ENCODE results near the gene USP49. TPM values are rescaled to one million over a fixed set of nuclear protein-coding genes. Genes with fewer than 3 reads are reported as not detected.

The USP49 gene
- total and polyA plus RNA-seq, 2 of the 13 experiments (the other 11 are each of a cell fraction or from before 2014, with no cell fraction given), result 2.9 to 4.3 TPM

DNA sequence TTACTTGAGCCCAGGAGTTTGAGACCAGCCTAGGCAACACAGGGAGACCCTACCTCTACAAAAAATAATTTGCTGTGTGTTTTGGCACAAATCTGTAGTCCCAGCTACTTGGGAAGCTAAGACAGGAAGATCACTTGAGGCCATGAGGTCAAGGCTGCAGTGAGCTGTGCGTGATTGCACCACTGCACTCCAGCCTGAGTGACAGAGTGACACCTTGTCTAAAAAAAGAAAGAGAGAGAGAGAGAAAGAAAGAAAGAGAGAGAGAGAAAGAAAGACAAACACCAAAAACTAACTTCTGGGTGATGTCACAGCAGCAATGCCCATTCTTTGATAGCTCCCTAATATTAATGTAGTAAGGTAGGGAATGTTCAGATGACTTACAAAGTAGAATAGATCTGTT, 20.4 kb downstream of the USP49 start:
- Histone ChIP-seq H2AFZ (ENCODE audit: low read length) (no peak overlapping the region), H3K27ac (ENCODE audit: extremely low read length, insufficient read depth, low read length) (no peak overlapping the region), H4K20me1 (ENCODE audit: insufficient read depth, low read length) (no peaks in the 10 kb centered on the region), H3K27me3 (ENCODE audit: control insufficient read depth in 1 of 2, insufficient read depth in 2 of 2, low read length in 2 of 2) (no peaks in the 10 kb centered on the region), H3K9ac (ENCODE audit: insufficient read depth, low read depth, low read length) (no peak overlapping the region), H3K36me3 (replicated peaks in 1 of 2; ENCODE audit: control insufficient read depth in 1 of 2, insufficient read depth in 2 of 2, low read length in 2 of 2) (no peaks in the 10 kb centered on the region), H3K4me3 (replicated peaks in 1 of 3; ENCODE audit: insufficient read depth in 1 of 3, low read depth in 2 of 3, low read length in 3 of 3) (no peak overlapping the region), H3K4me1 (ENCODE audit: insufficient read depth, low read length) (peaks cover 29% of the 10 kb centered on the region), H3K9me3 (ENCODE audit: low read length) (no peaks in the 10 kb centered on the region), H3K79me2 (ENCODE audit: insufficient read depth, low read length) (no peaks in the 10 kb centered on the region), H3K4me2 (ENCODE audit: low read depth, low read length) (no peak overlapping the region)
- ATAC-seq (no peak), FAIRE-seq (no peak), DNase-seq (ENCODE audit: low spot score) (no peak)
- ChIA-PET POLR2A (no interaction called here), CTCF (ENCODE audit: low intra/inter-chr PET ratio, low total read pairs) (no interaction called here)
- no TSS peak for BruUV-seq (replicated peaks)
- in situ Hi-C loops (cut with HindIII; ENCODE audit: extremely low pct_ligation_motif_present, low pct_unique_long_range_greater_than_20kb), result no loop called here
- intact Hi-C loops (cut with micrococcal nuclease; ENCODE audit: unreplicated experiment), result no loop called here
- 62% methylated on average over 1 of the region's 1 CpG for WGBS (ENCODE audit: low lambda C conversion rate)
- TF ChIP-seq ZNF431 (CRISPR knock-in tag; IDR thresholded peaks at IDR 0.05; ENCODE audit: borderline replicate concordance, low read depth), result no peak
- no peak for TF ChIP-seq ZNF781 (CRISPR knock-in tag; IDR thresholded peaks at IDR 0.05; ENCODE audit: borderline replicate concordance, not compliant biosample characterization)
- 0 out of 2 replicates have a peak, but pooled peaks have one; percentile 11 for TF ChIP-seq CEBPG (CRISPR knock-in tag; IDR thresholded peaks at IDR 0.05)
- TF ChIP-seq, protein P1, sequence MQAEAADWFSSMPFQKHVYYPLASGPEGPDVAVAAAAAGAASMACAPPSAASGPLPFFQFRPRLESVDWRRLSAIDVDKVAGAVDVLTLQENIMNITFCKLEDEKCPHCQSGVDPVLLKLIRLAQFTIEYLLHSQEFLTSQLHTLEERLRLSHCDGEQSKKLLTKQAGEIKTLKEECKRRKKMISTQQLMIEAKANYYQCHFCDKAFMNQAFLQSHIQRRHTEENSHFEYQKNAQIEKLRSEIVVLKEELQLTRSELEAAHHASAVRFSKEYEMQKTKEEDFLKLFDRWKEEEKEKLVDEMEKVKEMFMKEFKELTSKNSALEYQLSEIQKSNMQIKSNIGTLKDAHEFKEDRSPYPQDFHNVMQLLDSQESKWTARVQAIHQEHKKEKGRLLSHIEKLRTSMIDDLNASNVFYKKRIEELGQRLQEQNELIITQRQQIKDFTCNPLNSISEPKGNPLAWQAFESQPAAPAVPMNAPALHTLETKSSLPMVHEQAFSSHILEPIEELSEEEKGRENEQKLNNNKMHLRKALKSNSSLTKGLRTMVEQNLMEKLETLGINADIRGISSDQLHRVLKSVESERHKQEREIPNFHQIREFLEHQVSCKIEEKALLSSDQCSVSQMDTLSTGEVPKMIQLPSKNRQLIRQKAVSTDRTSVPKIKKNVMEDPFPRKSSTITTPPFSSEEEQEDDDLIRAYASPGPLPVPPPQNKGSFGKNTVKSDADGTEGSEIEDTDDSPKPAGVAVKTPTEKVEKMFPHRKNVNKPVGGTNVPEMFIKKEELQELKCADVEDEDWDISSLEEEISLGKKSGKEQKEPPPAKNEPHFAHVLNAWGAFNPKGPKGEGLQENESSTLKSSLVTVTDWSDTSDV (CRISPR knock-in tag; IDR thresholded peaks at IDR 0.05), result no peak
- no peak for TF ChIP-seq ZSCAN25 (CRISPR knock-in tag; IDR thresholded peaks at IDR 0.05)
- TF ChIP-seq SALL2 (CRISPR knock-in tag; IDR thresholded peaks at IDR 0.05), result no peak
- no peak for TF ChIP-seq NCOA1 (CRISPR knock-in tag; IDR thresholded peaks at IDR 0.05)
- TF ChIP-seq, protein P2, sequence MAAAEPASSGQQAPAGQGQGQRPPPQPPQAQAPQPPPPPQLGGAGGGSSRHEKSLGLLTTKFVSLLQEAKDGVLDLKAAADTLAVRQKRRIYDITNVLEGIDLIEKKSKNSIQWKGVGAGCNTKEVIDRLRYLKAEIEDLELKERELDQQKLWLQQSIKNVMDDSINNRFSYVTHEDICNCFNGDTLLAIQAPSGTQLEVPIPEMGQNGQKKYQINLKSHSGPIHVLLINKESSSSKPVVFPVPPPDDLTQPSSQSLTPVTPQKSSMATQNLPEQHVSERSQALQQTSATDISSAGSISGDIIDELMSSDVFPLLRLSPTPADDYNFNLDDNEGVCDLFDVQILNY (CRISPR knock-in tag; conservative IDR thresholded peaks at IDR 0.05), result no peak
- peak; percentile 35; the same call in 1 of the 2 replicates for TF ChIP-seq NR2F6 (IDR thresholded peaks at IDR 0.05)
- TF ChIP-seq NR2F6 (CRISPR knock-in tag; IDR thresholded peaks at IDR 0.05), result 0 out of 2 replicates have a peak, but pooled peaks have one; percentile 31
- no peak for TF ChIP-seq HMGA1 (CRISPR knock-in tag; conservative IDR thresholded peaks at IDR 0.05)
- TF ChIP-seq, protein P3, sequence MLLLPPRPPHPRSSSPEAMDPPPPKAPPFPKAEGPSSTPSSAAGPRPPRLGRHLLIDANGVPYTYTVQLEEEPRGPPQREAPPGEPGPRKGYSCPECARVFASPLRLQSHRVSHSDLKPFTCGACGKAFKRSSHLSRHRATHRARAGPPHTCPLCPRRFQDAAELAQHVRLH (CRISPR knock-in tag; IDR thresholded peaks at IDR 0.05; ENCODE audit: borderline replicate concordance, low read depth), result no peak
- TF ChIP-seq, protein P4, sequence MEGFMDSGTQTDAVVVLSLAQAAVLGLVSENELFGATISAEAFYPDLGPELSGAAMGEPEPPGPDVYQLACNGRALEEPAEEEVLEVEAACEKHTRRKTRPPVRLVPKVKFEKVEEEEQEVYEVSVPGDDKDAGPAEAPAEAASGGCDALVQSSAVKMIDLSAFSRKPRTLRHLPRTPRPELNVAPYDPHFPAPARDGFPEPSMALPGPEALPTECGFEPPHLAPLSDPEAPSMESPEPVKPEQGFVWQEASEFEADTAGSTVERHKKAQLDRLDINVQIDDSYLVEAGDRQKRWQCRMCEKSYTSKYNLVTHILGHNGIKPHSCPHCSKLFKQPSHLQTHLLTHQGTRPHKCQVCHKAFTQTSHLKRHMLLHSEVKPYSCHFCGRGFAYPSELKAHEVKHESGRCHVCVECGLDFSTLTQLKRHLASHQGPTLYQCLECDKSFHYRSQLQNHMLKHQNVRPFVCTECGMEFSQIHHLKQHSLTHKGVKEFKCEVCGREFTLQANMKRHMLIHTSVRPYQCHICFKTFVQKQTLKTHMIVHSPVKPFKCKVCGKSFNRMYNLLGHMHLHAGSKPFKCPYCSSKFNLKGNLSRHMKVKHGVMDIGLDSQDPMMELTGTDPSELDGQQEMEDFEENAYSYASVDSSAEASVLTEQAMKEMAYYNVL (CRISPR knock-in tag; IDR thresholded peaks at IDR 0.05; ENCODE audit: borderline replicate concordance), result peak; percentile 61; the same call in 1 of the 2 replicates
- no peak for TF ChIP-seq DR1 (CRISPR knock-in tag; IDR thresholded peaks at IDR 0.05)
- TF ChIP-seq, protein P5, sequence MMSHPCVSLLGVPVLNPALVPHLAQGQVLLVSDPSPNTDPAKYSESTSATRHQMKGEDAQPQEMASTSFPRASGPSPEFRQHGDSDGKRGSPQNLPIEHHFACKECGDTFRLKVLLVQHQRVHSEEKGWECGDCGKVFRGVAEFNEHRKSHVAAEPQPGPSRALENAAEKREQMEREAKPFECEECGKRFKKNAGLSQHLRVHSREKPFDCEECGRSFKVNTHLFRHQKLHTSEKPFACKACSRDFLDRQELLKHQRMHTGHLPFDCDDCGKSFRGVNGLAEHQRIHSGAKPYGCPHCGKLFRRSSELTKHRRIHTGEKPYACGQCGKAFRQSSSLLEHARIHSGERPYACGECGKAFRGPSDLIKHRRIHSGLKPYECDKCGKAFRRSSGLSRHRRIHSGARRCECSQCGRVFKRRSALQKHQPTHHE (CRISPR knock-in tag; IDR thresholded peaks at IDR 0.05; ENCODE audit: borderline replicate concordance), result no peak
- no peak for TF ChIP-seq ZNF788 (CRISPR knock-in tag; IDR thresholded peaks at IDR 0.05; ENCODE audit: borderline replicate concordance)
- TF ChIP-seq MED13 (CRISPR knock-in tag; IDR thresholded peaks at IDR 0.05), result no peak
- 0 out of 2 replicates have a peak, but pooled peaks have one; percentile 20 for TF ChIP-seq RARA (CRISPR knock-in tag; IDR thresholded peaks at IDR 0.05)
- no peak for TF ChIP-seq NBN (conservative IDR thresholded peaks at IDR 0.05)
- TF ChIP-seq TRIM24 (CRISPR knock-in tag; IDR thresholded peaks at IDR 0.05), result no peak
